Omental fat pad (tissue), 4 donors: ENCODE measurements around the gene DYNLT2. TPM values are rescaled to one million over a fixed set of nuclear protein-coding genes. Genes with fewer than 3 reads are reported as not detected.
A peak's percentile ranks its signal among the peaks of the same experiment; 100 is the strongest.

Source experiments
- ATAC-seq: fragments of 150-250 bp; one replicate; pipeline ENCODE4 v1.9.1; 2016; ENCODE audit warnings: mild to moderate bottlenecking, moderate library complexity; ENCODE audit not compliant: low FRiP score
- DNase-seq: peaks from one replicate; pipeline ENCODE4 v3.0.0-alpha.2; 2019; ENCODE audit warnings: low spot score
- CTCF ChIP-seq, 3 donors: fragments of 450-650 bp; IDR thresholded peaks; one replicate each; pipeline ENCODE4 v1.5.1; 2016 to 2017; ENCODE audit warnings: antibody characterized with exemption in 3 of 3, mild to moderate bottlenecking in 3 of 3, moderate library complexity in 2 of 3
- total RNA-seq, 4 donors: library from RNA; depleted of rRNA; stranded (reverse); fragments of >200 nt; gene quantifications; one replicate each; pipeline ENCODE4 v1.1.0, GENCODE V29; 2016

DYNLT2 gene
- total RNA-seq, 4 donors from 2014 or later: 0.94 to 2.5 (median 2.1) TPM

GRCh38 chr6:169723991-169724493, 27.3 kb downstream of the DYNLT2 start:
- ATAC-seq: peak; percentile 24
- TF ChIP-seq CTCF (IDR thresholded peaks at IDR 0.05): no peak
- DNase-seq: no peak

GRCh38 chr6:169723200-169723909, 28.0 kb downstream of the DYNLT2 start:
- DNase-seq: no peak
- no peak for TF ChIP-seq CTCF (IDR thresholded peaks at IDR 0.05)
- peak; percentile 43 for ATAC-seq

GRCh38 chr6:169722362-169723199, 28.8 kb downstream of the DYNLT2 start:
- no peak for TF ChIP-seq CTCF (IDR thresholded peaks at IDR 0.05)
- DNase-seq: no peak
- ATAC-seq: peak; percentile 21

- ATAC-seq (no peak), DNase-seq (no peak)
- TF ChIP-seq CTCF (IDR thresholded peaks at IDR 0.05): no peak
Measured at GRCh38 chr6:169720207-169720855, 31.0 kb downstream of the DYNLT2 start.

GRCh38 chr6:169719117-169719516, 32.3 kb downstream of the DYNLT2 start:
- ATAC-seq (no peak), DNase-seq (no peak)
- TF ChIP-seq CTCF (IDR thresholded peaks at IDR 0.05): no peak

- no peak for ATAC-seq
- no peak for DNase-seq
- no peak for TF ChIP-seq CTCF (IDR thresholded peaks at IDR 0.05)
Measured at GRCh38 chr6:169714595-169714994, 36.8 kb downstream of the DYNLT2 start.
